IMR-90 (cell line): Measurements from ENCODE around the gene SAP30BP.

Source experiments
- CEBPB ChIP-seq: IDR thresholded peaks from 2 replicates; pipeline ENCODE4 v1.6.1; 2012; ENCODE audit warnings: low read depth, low read length, improper control_type of control experiment
- MAFK ChIP-seq: IDR thresholded peaks from 2 replicates; pipeline ENCODE4 v1.6.1; 2012; ENCODE audit warnings: low read depth, low read length, improper control_type of control experiment
- RAD21 ChIP-seq: IDR thresholded peaks from 2 replicates; pipeline ENCODE4 v1.6.1; 2012; ENCODE audit warnings: low read length, improper control_type of control experiment
- TF ChIP-seq, protein P1 (sequence below): conservative IDR thresholded peaks from 2 replicates; pipeline ENCODE4 v1.5.1; 2012; ENCODE audit warnings: mild to moderate bottlenecking, low read depth, low read length, improper control_type of control experiment

DNA sequence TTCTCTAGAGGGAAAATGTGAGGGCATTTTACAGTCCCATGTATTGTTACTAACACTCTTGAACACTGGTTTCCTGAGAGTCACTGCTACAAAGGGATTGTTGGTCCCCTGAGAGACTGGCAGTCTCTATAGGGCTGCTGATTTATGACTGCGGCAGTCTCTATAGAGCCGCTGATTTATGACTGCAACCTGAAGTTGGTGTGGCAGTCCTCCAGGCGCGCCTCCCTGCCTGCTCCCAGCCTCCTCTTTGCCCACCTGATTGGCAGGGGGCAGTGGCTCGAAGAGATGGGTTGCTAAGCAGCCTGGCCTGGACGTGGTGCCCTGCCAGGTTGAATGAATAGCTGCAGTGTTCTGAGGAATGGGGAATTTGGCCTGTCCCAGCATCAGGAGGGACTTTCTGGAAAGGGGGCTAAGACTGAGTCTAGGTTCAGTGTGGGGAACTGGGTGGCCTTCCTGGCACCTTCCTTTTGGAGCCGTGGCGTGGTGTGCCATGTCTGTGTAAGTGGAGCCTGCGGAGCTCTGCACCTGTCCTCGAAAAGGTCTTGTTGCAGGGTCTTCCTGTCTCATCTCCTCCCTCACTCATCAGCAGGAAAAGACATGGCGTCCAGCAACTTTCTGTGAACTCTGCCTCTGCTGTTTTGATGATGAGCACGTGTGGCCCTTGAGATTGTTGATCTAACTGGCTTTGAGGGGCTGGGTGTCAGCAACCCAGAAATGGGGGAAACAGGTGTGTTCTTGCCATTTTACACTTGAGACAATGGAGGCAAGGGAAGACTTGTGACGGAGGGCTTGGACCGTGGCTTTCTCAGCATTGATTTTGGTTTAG lies 24.9 kb downstream of the SAP30BP start:
- TF ChIP-seq, protein P1, sequence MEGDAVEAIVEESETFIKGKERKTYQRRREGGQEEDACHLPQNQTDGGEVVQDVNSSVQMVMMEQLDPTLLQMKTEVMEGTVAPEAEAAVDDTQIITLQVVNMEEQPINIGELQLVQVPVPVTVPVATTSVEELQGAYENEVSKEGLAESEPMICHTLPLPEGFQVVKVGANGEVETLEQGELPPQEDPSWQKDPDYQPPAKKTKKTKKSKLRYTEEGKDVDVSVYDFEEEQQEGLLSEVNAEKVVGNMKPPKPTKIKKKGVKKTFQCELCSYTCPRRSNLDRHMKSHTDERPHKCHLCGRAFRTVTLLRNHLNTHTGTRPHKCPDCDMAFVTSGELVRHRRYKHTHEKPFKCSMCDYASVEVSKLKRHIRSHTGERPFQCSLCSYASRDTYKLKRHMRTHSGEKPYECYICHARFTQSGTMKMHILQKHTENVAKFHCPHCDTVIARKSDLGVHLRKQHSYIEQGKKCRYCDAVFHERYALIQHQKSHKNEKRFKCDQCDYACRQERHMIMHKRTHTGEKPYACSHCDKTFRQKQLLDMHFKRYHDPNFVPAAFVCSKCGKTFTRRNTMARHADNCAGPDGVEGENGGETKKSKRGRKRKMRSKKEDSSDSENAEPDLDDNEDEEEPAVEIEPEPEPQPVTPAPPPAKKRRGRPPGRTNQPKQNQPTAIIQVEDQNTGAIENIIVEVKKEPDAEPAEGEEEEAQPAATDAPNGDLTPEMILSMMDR, result no peak
- no peak for TF ChIP-seq MAFK
- no peak for TF ChIP-seq CEBPB
- TF ChIP-seq RAD21, result no peak
